T-helper 2 cell treated with Interferon-gamma antibody and Interleukin-4, amounts not matched to agents 100 ng/mL and 5 ng/mL, for 36 hours (primary cell): ENCODE data around the gene CLIP3. TPM values are rescaled to one million over a fixed set of nuclear protein-coding genes. Genes with fewer than 3 reads are reported as not detected.

Experiments
- intact Hi-C: fragments of 100-400 bp; cut with micrococcal nuclease; formaldehyde crosslinking; loops from one replicate; pipeline ENCODE4 v1.15.1; 2023
- total RNA-seq: library from RNA; stranded (reverse); gene quantifications from 2 replicates; pipeline ENCODE4 v1.2.3, GENCODE V29; 2022

The CLIP3 gene
- total RNA-seq, 1 donor from 2014 or later: 5.1 TPM

DNA sequence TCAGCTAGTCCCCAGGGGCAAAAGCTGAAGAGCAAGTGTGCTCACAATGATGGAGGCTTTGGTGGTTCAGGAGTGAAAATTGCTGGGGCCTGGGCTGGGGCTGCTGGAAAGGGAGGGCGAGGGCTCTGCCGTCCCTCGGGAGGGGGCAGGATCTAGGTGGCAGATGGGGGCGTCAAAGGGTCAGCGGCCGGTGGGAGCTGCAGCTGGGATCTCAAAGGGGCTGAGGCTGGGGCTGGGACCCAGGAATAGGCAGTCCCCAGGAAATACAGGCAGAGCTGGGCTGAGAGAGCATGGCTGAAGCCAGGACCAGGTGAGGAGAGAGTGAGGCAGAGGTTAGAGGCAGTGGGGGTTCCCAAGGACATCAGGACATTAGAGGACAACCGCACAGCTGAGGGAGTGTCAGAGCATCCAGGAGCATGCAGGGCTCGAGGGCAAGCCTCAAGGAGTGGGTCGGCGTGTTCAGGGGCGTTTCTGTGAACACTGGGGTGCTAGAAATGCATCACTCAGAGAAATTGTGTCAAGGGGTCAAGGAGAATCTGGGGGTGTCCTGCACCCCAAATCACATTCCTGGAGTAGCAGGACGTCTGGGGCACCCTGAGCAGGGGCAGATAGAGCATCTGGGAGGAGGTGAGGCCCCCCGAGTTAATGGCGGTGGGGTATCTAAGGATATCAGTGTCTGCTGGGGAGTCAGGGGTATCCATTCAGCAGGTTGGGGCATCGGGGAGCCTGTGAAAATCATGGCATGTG, 22.9 kb downstream of the CLIP3 start:
- intact Hi-C loops: loop anchor here (5.0 kb wide), 1 partner anchor 363 kb away; the partner anchor contains the start of gene COX6B1

DNA sequence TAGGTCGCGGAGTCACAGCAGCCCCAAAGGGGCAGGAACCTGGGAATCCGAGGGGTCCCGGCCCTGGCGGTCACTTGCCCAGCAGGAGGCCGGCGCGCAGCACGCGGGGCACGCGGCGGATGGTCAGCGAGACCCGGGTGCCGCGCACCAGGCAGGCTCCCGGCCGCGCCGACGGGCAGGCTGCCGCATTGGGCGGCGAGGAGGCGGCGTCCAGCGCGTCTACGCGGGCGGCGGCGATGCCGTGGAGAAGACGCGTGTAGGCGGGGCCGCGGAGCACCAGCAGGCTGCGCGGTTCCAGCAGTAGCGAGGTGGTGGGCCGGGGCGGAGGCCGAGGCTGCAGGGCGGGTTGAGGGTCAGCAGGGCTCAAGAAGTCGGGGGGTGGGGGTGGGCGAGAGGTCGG, 23.5 kb downstream of the CLIP3 start:
- intact Hi-C loops: no loop called here

DNA sequence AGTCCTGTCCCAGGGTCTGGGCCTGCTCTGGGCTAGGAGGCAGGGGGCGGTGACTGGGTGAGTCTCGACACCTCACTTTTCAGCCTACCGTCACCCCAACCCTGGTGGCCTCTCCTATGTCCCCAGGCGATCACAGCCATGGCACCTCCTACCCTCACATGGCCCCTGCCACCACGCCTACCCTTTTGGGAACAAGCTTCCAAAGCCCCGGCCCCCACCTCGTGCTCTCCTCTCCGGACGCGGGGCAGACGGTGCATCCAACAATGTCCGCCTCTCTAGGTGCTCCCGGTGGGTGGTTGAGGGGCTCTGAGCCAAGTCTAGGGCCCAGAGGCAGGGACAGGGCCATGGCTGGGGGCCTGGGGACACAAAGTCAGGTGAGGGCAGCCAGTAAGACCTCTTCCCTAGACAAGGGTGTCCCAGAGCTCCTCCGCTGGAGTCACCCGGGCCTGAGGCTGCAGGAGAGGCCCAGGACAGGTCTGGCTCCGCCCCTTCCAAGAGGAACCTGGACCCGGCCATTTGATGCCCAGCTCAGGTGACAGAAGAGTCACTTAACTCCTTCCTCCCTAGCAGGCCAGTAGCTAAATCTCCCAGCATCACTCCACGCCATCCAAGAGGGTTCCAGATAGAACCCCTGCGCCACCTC, 24.2 kb downstream of the CLIP3 start, which contains the start of gene SYNE4:
SYNE4 (minus strand) TSS at position 478 of the 643 bp plus-strand sequence; CDS start at position 346, 132 bp downstream.
- intact Hi-C loops: no loop called here

DNA sequence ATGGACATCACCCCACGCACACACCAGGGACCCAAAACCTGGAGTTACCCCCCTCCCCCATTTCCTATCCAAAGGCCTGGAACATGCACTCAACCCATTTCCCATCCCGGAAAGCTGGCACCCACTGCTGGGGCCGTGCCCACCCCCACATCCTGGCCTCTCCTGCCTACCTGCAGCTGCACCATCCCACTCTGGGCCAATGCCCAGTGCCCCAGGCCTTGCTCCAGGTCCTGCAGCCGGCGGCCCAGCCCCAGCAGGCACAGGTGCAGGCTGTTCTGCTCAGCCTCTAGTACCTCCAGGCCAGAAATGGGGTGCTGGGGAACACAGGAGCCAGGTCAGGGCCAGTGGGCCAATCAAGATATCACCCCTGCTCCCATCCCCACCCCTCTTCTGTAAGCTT, 25.7 kb downstream of the CLIP3 start:
- intact Hi-C loops: no loop called here

DNA sequence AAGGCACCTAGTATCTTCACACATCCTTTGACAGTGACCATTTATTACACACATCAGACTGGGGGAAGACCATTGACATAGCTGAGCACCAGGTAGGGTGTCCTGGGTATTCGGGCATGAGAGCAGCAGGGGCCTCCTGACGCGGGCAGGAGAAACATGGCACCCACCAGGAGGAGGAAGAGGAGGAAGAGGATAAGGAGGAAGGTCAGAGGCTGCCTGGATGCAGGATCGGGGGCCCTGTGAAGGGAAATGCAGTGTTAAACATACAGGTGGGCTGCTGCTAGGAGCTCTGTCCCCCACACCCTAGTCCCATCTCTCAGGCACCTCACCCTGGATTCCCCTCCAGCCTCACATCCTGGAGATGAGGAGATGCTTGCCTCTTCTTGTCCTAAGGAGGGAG, 29.4 kb downstream of the CLIP3 start:
- intact Hi-C loops: no loop called here

DNA sequence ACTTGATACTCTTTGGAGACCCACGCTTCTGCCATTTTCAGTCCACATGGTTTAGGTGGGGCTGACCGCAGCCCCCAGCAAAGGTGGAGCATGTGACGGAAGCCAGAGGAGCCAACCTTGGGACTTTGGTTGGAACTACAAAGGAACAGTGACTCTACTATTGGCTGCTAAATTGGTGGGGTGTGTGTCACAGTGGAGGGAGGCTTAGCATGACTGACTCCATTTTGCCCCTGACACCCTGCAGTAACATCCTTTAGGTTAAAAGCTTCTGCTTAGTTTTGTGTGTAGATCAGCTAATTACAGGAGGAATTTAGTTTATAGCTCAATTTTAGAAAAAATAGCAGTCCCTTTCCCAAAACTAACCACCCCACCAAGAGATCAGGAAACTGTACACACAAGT, 31.1 kb downstream of the CLIP3 start:
- intact Hi-C loops: no loop called here

DNA sequence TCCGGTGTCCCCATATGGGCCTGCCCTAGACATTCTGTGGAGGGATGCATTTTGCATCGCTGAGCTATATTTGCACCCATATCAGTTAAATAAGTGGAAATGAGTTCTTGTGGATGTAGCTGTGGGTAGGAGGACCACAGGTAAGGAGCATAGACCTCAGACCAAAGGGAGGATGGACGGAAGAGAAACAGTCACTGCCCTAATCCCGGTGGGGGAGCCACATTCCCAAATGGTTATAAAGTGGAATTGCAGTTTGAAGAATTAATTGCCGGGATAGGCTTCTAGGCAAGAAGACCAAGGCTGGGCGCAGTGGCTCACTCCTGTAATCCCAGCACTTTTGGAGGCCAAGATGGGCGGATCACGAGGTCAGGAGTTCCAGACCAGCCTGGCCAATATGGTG, 35.9 kb downstream of the CLIP3 start:
- intact Hi-C loops: loop anchor here (5.0 kb wide), 1 partner anchor 121 kb away; the partner anchor contains the start of gene TBCB

DNA sequence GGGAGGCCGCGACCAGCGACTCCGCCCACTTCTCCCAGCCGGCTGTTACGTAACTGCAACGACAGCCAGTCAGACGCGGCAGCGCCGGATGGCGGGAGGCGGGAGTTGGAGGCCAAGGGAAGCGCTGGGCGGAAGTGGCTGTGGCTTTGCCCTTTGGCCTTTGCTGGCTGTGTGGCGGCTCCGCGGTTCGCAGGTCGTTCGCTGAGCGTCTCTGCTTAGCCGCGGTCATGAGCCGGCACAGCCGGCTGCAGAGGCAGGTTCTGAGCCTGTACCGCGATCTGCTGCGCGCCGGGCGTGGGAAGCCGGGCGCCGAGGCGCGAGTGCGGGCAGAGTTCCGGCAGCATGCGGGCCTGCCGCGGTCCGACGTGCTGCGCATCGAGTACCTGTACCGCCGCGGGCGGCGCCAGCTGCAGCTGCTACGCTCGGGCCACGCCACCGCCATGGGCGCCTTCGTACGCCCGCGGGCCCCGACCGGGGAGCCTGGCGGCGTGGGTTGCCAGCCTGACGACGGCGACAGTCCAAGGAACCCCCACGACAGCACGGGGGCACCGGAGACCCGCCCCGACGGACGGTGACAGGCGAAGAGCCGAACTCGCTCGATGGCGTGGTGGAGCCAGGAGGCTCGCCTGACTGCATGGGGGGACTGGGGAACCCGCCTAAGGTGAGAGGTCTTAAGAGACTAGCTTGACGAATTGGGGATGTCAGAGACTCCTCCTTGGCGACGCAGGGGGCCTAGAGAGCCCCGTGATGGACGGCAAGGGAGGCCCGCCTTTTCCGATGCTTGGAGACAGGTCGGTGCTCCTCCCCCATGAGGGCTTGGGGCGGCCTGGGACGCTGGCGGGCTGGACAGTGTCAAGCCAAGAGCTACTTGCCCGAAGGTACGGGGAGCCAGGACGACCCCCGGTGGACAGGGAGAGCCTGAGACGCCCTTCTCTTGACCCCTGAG, 37.4 kb downstream of the CLIP3 start, which contains the start of gene SDHAF1:
SDHAF1 (plus strand) TSS at position 141 of the 946 bp plus-strand sequence; CDS start at position 228, 87 bp downstream.
- intact Hi-C loops: loop anchor here (1.0 to 5.0 kb wide), 3 partner anchors 19 to 122 kb away; partner anchors contain the start of genes ALKBH6, TBCB, THAP8 and WDR62

DNA sequence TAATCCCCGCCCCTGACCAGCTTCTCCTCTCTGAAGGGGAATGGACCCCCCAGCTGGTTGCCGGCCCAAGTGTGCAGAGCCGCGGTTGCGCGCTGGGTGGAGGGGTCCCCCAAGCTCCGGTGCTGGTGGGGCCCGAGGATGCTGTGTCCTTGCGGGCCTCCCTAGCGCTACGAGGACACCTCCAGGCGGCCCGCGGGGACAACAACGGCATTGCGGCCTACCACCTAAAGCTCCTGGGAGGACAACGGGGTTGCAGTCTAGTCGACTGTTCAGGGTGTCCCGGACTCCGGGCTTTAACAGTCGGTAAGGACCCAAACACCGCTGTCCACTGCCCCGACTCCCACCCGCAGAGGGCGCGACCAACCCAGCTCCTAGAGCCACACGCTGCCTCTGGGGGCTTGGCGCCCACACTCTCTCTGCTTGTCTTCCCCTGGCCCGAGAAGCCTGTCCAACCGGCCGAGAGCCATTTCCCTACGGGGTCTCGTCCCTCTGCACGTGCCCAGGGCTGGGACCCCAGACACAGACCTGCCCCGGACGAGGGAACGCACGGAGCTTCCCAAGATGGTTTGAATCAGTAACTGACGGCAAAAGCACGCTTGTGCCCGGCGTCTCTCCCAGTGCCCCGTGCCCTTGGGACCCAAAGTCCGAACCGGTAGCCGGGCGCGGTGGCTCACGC, 38.6 kb downstream of the CLIP3 start:
- intact Hi-C loops: no loop called here

DNA sequence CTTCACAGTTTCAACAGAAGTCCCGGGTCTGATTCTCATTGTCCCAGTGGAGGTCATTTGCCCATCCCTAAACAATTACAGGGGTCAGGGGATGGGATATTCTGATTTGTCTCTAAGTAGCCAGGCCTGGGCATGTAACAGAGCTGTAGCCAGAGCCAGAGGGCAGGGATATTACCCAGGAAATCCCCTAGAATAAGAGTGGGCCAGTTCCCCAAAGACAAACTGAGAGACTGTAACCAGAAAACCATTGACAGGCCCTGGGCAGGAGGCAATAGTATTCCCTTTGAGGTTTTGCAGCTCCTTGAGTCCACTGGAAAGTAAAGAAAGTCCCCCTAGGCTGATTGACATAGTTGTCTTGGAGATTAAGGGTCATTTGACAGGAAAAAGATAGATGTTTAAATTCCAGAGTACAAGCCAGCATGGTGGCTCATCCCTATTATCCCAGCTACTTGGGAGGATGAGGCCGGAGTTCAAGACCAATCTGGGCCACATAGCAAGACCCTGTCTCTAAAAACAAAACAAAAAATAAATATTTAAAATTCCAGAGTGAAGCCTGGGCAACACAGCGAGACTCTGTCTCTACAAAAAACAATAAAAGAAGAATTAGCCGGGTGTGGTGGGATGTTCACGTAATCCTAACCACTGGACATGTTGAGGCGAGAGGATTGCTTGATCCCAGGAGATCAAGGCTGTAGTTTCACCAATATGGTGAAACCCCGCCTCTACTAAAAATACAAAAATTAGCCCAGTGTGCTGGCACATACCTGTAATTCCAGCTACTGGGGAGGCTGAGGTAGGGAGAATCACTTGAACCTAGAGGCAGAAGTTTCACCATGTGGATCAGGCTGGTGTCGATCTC, 39.5 kb downstream of the CLIP3 start:
- intact Hi-C loops: no loop called here

DNA sequence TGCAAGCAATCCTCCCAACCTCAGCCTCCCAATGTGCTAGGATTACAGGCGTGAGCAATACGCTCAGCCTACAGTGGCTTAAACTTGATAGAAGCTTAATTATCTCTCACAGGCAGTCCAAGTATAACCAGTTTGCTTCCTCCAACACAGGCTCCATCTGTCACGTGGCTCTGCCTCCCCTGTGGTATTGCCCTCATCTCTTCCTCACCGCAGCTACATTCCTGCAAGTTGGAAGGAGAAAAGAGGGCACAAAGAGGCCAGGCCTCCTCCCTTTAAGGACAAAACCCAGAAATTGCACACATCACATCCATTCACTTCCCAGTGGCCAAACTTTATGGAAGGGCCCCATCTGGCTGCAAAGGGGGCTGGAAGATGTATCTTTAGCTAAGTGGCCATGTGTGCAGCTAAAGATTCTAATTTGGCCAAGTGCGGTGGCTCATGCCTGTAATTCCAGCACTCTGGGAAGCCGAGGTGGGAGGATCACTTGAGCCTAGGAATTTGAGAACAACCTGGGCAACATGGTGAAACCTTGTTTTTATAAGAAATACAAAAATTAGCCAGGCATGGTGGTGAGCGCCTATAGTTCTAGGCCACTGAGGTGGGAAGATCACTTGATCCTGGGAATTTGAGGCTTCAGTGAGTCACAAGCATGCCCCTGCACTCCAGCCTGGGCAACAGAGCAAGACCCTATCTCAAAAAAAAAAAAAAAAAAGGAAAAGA, 40.8 kb downstream of the CLIP3 start:
- intact Hi-C loops: no loop called here

DNA sequence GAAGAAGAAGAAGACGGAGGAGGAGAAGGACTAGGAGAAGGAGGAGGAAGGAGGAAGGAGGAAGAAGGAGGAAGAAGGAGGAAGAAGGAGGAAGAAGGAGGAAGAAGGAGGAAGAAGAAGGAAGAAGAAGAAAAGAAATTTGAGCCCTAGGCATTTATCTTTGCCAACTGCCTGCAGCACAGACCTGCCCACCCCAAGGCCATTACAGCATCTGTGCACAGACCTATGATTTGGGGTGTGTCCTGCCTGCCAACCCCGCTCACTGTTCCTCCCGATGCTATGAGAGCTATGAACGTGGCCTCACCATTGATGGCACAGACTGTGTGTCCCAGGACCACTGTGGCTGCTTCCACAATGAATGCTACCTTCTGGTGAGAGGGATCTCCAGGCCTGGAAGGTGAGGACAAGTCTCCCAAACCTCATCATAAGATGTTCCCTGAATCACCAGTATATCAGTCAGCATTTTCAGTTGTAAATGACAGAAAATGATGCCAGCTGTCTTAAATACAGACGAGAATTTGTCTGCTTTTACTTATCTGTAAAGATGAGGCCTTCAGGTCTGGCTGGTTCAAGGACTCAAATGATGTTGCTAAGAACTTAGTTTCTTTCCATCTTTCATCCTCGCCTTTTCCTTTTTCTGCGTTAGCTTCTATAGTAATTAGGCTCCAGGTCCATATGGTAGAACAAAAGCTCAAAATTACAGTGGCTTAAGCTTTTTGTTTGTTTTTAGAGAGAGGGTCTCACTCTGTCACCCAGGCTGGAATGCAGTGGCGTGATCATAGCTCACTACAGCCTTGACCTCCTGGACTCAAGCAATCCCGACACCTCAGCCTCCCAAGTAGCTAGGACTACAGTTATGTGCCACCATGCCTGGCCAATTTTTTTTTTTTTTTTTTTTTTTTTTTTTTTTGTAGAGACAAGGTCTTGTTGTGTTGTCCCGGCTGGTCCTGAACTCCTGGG, 41.6 kb downstream of the CLIP3 start:
- intact Hi-C loops: no loop called here

DNA sequence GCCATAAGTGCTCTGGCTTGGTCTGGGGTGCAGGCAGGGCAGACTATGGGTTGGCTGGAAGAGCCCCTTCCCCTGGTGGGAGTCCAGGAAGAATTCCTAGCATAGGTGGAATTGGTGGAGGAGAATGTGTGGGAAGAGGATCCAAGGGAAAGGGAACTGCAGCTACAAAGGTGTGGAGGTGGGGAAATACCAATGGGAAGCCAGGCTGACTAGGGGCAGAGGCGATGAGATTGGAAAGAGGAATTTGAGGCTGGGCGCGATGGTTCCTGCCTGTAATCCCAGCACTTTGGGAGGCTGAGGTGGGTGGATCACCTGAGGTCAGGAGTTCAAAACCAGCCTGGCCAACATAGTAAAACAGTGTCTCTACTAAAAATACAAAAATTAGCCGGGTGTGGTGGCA, 42.5 kb downstream of the CLIP3 start:
- intact Hi-C loops: no loop called here

DNA sequence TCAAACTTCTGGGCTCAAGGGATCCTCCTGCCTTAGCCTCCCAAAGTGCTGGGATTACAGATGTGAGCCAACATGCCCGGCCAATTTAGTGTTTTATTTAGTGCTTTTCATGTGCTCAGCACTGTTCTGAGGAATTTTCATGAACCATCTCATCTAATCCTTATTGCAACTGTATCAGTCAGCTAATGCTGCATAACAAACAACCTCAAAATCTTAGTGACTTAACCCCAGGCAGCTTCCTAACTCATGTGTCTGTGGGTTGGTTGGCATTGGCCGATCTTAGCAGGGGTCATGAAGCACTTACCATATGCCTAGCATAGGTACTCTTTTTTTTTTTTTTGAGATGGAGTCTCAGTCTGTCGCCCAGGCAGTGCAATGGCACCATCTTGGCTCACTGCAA, 43.8 kb downstream of the CLIP3 start:
- intact Hi-C loops: no loop called here

DNA sequence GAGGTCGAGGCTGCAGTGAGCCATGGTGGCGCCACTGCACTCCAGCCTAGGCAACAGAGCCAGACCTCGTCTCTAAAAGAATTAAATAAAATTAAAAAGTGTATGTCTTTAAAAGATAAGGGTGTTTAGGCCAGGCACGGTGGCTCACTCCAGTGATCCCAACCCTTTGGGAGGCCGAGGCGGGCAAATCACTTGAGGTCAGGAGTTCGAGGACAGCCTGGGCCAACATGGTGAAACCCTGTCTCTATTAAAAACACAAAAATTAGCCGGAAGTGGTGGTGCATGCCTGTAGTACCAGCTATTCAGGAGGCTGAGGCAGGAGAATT, 45.1 kb downstream of the CLIP3 start:
- intact Hi-C loops: no loop called here

DNA sequence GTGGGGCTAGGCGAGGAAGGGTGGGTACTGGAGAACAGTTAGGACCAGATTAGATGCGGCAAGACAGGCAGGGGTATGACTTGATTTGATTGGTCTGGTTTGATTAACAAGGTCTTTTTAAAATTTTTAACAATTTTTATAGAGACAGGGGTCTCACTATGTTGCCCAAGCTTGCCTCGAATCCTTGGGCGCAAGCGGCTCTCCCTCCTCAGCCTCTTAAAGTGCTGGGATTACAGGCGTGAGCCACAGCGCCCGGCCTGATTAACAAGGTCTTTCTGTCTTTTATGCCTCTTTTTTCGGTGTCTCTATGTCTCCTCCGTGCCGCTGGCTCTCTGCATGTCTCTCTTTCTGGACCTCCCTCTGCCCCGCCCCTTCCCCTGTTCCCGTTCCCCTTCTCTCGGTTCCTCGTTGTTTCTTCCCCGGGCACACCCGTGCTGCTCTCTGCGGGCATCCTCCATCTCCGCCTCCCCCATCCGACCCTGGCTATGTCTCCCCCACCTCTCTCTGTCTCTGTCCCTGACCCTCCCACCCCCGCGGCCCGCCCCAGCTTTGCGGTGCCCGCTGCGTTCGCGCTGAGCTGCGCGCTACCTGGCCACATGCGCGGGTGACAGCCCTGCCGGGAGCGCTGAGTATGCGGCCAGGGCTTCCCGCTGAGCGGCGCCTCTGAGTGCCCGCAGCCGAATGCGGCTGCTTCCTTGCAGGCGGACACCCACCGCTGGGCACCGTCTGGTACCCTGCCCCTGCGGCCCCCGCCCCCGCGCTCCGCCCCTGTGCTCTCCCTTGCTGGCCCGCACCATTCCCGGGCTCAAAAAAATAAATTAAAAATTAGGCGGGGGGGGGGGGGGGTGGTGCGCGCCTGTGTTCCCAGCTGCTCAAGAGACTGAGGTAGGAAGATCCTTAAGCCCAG, 45.8 kb downstream of the CLIP3 start:
- intact Hi-C loops: no loop called here

DNA sequence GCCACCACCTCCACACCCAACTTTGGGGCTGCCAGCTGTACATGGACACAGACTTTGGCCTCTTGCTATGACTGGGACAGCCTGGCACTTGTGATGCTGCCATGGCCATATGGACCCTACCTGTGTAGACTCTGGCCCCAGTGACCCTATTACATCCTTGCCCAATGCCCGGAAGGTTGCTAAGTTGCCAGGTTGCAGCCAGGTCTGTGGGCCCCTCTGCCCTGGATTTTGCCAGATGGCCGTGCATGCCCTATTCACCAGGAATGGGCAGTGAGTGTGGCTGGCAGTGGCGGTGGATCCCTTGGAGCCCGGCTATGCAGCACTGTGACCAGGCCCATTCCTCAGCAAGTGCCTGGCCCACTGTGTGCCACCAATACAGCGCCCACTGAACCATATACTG, 46.6 kb downstream of the CLIP3 start:
- intact Hi-C loops: no loop called here
